Liver (tissue), 3 donors: ENCODE data around the gene ZNF775.

Experiments used
- ATF3 ChIP-seq: IDR thresholded peaks from 2 replicates; pipeline ENCODE4 v1.6.1; 2016; ENCODE audit warnings: antibody characterized with exemption
- EGR1 ChIP-seq, 2 donors: IDR thresholded peaks; 2 replicates each; pipeline ENCODE4 v1.6.1; 2016 to 2018; ENCODE audit warnings: antibody characterized with exemption in 2 of 2, low read depth in 2 of 2
- FOXA1 ChIP-seq: IDR thresholded peaks from 2 replicates; pipeline ENCODE4 v1.6.1; 2016; ENCODE audit warnings: antibody characterized with exemption
- GABPA ChIP-seq, 2 donors: IDR thresholded peaks in 1 of 2; conservative IDR thresholded peaks in 1 of 2; 2 replicates each; pipeline ENCODE4 v1.6.1; 2016; ENCODE audit warnings: antibody characterized with exemption in 2 of 2, mild to moderate bottlenecking in 1 of 2, moderate library complexity in 1 of 2
- HNF4A ChIP-seq, 2 donors: conservative IDR thresholded peaks; 2 replicates each; pipeline ENCODE4 v1.6.1; 2016; ENCODE audit warnings: antibody characterized with exemption in 2 of 2, mild to moderate bottlenecking in 2 of 2
- JUND ChIP-seq, 2 donors: IDR thresholded peaks; 2 replicates each; pipeline ENCODE4 v1.6.1; 2016; ENCODE audit warnings: antibody characterized with exemption in 2 of 2
- MAX ChIP-seq: IDR thresholded peaks from 2 replicates; pipeline ENCODE4 v1.6.1; 2016; ENCODE audit warnings: antibody characterized with exemption
- RAD21 ChIP-seq, 2 donors: IDR thresholded peaks; 2 replicates each; pipeline ENCODE4 v1.6.1; 2016; ENCODE audit warnings: antibody characterized with exemption in 2 of 2, mild to moderate bottlenecking in 2 of 2
- RXRA ChIP-seq, 2 donors: IDR thresholded peaks; 2 replicates each; pipeline ENCODE4 v1.6.1; 2017 to 2018; ENCODE audit warnings: antibody characterized with exemption in 2 of 2, mild to moderate bottlenecking in 1 of 2
- SP1 ChIP-seq: IDR thresholded peaks from 2 replicates; pipeline ENCODE4 v1.6.1; 2018; ENCODE audit warnings: antibody characterized with exemption, mild to moderate bottlenecking
- TAF1 ChIP-seq: conservative IDR thresholded peaks from 2 replicates; pipeline ENCODE4 v1.6.1; 2016; ENCODE audit warnings: antibody characterized with exemption, mild to moderate bottlenecking
- YY1 ChIP-seq: IDR thresholded peaks from 2 replicates; pipeline ENCODE4 v1.6.1; 2016; ENCODE audit warnings: antibody characterized with exemption, mild to moderate bottlenecking
- TF ChIP-seq, protein P1 (sequence below): fragments of 150-350 bp; IDR thresholded peaks from 2 replicates; pipeline ENCODE4 v1.5.1; 2017; ENCODE audit warnings: improper control_type of control experiment, low read depth, low read length; ENCODE audit not compliant: missing input control
- TF ChIP-seq, protein P2 (sequence below): IDR thresholded peaks from 2 replicates; pipeline ENCODE4 v1.6.1; 2016; ENCODE audit warnings: antibody characterized with exemption, mild to moderate bottlenecking
- donor health status: healthy.
- donor health status: healthy.

DNA sequence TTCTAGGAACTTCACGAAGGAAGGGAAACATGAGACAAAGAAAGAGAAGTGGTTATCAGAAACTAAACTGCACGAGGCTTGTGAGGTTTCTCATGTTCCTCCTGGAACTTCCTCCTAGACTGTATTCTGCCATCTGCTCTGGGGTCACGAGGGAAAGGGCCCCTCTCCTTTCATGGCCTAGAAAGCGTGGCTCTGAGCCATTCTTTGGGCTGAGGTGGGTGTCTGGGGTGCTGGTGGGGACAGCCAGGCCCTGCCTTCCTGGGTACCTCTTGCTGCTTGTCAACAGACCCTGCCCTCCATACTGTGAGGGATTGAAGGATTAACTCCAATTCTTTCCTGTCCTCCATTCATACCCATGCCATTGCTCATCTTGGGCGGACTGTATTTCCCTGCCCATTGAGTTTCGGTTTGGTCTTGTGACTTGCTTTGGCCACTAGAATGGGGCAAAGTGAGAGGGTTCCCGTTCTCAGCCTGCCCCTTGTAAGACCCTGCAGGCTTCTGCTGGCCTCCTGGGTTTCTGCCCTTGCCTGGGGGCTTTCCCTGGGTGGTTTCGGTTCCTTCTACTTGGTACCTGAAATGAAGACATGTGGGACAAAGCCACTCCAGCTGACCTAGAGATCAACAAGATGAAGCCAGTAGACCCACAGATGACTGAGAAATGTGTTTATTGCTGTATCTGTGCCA lies 56.4 kb downstream of the ZNF775 start:
- TF ChIP-seq, protein P1, sequence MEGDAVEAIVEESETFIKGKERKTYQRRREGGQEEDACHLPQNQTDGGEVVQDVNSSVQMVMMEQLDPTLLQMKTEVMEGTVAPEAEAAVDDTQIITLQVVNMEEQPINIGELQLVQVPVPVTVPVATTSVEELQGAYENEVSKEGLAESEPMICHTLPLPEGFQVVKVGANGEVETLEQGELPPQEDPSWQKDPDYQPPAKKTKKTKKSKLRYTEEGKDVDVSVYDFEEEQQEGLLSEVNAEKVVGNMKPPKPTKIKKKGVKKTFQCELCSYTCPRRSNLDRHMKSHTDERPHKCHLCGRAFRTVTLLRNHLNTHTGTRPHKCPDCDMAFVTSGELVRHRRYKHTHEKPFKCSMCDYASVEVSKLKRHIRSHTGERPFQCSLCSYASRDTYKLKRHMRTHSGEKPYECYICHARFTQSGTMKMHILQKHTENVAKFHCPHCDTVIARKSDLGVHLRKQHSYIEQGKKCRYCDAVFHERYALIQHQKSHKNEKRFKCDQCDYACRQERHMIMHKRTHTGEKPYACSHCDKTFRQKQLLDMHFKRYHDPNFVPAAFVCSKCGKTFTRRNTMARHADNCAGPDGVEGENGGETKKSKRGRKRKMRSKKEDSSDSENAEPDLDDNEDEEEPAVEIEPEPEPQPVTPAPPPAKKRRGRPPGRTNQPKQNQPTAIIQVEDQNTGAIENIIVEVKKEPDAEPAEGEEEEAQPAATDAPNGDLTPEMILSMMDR: no peak
- TF ChIP-seq MAX: peak; percentile 20
- TF ChIP-seq, protein P2, sequence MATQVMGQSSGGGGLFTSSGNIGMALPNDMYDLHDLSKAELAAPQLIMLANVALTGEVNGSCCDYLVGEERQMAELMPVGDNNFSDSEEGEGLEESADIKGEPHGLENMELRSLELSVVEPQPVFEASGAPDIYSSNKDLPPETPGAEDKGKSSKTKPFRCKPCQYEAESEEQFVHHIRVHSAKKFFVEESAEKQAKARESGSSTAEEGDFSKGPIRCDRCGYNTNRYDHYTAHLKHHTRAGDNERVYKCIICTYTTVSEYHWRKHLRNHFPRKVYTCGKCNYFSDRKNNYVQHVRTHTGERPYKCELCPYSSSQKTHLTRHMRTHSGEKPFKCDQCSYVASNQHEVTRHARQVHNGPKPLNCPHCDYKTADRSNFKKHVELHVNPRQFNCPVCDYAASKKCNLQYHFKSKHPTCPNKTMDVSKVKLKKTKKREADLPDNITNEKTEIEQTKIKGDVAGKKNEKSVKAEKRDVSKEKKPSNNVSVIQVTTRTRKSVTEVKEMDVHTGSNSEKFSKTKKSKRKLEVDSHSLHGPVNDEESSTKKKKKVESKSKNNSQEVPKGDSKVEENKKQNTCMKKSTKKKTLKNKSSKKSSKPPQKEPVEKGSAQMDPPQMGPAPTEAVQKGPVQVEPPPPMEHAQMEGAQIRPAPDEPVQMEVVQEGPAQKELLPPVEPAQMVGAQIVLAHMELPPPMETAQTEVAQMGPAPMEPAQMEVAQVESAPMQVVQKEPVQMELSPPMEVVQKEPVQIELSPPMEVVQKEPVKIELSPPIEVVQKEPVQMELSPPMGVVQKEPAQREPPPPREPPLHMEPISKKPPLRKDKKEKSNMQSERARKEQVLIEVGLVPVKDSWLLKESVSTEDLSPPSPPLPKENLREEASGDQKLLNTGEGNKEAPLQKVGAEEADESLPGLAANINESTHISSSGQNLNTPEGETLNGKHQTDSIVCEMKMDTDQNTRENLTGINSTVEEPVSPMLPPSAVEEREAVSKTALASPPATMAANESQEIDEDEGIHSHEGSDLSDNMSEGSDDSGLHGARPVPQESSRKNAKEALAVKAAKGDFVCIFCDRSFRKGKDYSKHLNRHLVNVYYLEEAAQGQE: no peak
- no peak for TF ChIP-seq TAF1
- TF ChIP-seq YY1: no peak
- TF ChIP-seq EGR1 (IDR thresholded peaks at IDR 0.05; ENCODE audit: low read depth in 2 of 2): no peak
- TF ChIP-seq SP1: no peak
- no peak for TF ChIP-seq RAD21 (IDR thresholded peaks at IDR 0.05)
- no peak for TF ChIP-seq JUND (IDR thresholded peaks at IDR 0.05)
- TF ChIP-seq FOXA1: no peak
- TF ChIP-seq ATF3: no peak
- no peak for TF ChIP-seq GABPA (IDR thresholded peaks at IDR 0.05 in 1 of 2, conservative IDR thresholded peaks at IDR 0.05 in 1 of 2)
- TF ChIP-seq HNF4A (conservative IDR thresholded peaks at IDR 0.05): no peak
- TF ChIP-seq RXRA (IDR thresholded peaks at IDR 0.05): no peak
